ENCODE data around the gene DPYD.

The DPYD gene

DNA sequence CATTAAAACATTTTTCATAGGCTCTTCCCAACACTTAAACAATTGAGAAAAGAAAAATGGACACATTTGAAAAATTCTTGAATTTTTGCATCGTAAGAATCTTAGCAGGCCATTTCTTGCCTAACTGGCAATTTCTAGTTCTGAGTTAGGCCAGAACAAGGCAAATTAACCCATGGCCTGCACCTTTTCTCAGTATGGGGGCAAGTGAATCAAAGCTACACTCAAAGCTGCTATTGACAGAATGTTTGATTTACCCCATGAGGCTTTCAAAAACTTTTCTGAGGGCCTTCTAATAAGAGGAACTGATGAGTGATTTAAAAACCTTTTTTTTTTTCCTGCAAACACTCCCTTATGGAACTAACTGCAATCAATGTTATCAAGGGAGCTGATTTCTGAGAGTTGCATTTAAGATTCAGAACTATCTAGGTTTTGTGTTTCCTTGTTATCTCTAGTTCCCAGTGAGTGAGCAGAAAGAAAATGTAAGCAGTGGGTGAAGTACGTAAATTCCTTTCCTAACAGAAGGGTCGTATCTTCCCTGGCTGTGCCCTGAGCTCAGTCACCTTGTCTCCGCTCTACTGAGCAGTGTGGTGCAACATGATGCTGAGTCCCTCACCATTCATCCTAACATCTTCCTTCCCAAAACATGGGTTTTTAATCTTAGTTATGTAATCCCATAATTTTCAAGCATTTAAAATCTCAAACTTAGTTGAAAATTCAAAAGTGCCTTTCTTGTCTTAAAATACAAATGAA is 353.7 kb downstream of the DPYD start:
- H3K4me1 ChIP-seq (ENCODE audit: low read length), result no peaks in the 10 kb centered on the region
- DNase-seq, result no peak
- no peaks in the 10 kb centered on the region for H3K27me3 ChIP-seq (replicated peaks; ENCODE audit: insufficient read depth, low read length)
- no peak overlapping the region for H3K4me3 ChIP-seq (ENCODE audit: low read length)
- no peaks in the 10 kb centered on the region for H3K9me3 ChIP-seq (replicated peaks; ENCODE audit: insufficient read depth, low read length)
- H2AFZ ChIP-seq (ENCODE audit: low read length), result no peak overlapping the region
- no peak overlapping the region for H3K4me2 ChIP-seq (ENCODE audit: low read depth, low read length)
- no peak for TF ChIP-seq CTCF (IDR thresholded peaks at IDR 0.05; ENCODE audit: low read length)
- TF ChIP-seq EZH2phosphoT487 (IDR thresholded peaks at IDR 0.05; ENCODE audit: low read length), result no peak
- no peak for TF ChIP-seq EZH2 (optimal IDR thresholded peaks at IDR 0.05; ENCODE audit: low read depth, low read length)
- no peaks in the 10 kb centered on the region for H3K36me3 ChIP-seq (replicated peaks; ENCODE audit: insufficient read depth, low read length)
- H3K79me2 ChIP-seq (ENCODE audit: low read length), result no peaks in the 10 kb centered on the region
- H4K20me1 ChIP-seq (ENCODE audit: insufficient read depth, low read length), result no peaks in the 10 kb centered on the region
- no peak overlapping the region for H3K9ac ChIP-seq (ENCODE audit: low read length)
- H3F3A ChIP-seq (ENCODE audit: insufficient read depth, low read length), result no peaks in the 10 kb centered on the region
- no peak overlapping the region for H3K27ac ChIP-seq (ENCODE audit: low read length)
- H3K9me2 ChIP-seq (replicated peaks; ENCODE audit: insufficient read depth, low read length), result no peaks in the 10 kb centered on the region

DNA sequence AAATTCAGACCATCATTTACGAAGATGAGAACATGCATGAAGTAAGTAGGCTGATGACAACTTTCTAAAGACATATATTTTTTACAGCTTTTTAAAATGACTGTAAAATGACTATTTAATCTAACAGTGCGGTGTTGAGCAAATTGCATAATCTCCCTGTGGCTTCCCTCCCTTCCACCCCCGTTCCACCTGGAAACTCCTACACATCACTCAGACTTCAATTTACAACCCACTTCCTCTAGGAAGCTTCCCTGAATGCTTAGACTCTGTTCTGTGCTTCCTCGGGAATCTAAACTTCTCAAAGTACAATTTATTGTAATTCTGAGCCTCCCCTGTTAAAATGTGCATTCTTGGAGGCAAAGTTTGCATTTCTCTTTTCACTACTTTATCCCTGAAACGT is 354.9 kb downstream of the DPYD start:
- Histone ChIP-seq H3K27ac (ENCODE audit: low read length) (no peak overlapping the region), H3K27me3 (replicated peaks; ENCODE audit: insufficient read depth, low read length) (no peaks in the 10 kb centered on the region), H3K9me3 (replicated peaks; ENCODE audit: insufficient read depth, low read length) (no peaks in the 10 kb centered on the region), H3K4me1 (ENCODE audit: low read length) (no peaks in the 10 kb centered on the region), H3K79me2 (ENCODE audit: low read length) (no peaks in the 10 kb centered on the region), H3K4me3 (ENCODE audit: low read length) (no peak overlapping the region), H3K36me3 (replicated peaks; ENCODE audit: insufficient read depth, low read length) (no peaks in the 10 kb centered on the region), H3F3A (ENCODE audit: insufficient read depth, low read length) (no peaks in the 10 kb centered on the region), H3K9me2 (replicated peaks; ENCODE audit: insufficient read depth, low read length) (no peaks in the 10 kb centered on the region), H3K9ac (ENCODE audit: low read length) (no peak overlapping the region), H2AFZ (ENCODE audit: low read length) (no peak overlapping the region), H3K4me2 (ENCODE audit: low read depth, low read length) (no peak overlapping the region), H4K20me1 (ENCODE audit: insufficient read depth, low read length) (no peaks in the 10 kb centered on the region)
- DNase-seq, result no peak
- TF ChIP-seq EZH2phosphoT487 (IDR thresholded peaks at IDR 0.05; ENCODE audit: low read length), result no peak
- TF ChIP-seq EZH2 (optimal IDR thresholded peaks at IDR 0.05; ENCODE audit: low read depth, low read length), result no peak
- no peak for TF ChIP-seq CTCF (IDR thresholded peaks at IDR 0.05; ENCODE audit: low read length)

DNA sequence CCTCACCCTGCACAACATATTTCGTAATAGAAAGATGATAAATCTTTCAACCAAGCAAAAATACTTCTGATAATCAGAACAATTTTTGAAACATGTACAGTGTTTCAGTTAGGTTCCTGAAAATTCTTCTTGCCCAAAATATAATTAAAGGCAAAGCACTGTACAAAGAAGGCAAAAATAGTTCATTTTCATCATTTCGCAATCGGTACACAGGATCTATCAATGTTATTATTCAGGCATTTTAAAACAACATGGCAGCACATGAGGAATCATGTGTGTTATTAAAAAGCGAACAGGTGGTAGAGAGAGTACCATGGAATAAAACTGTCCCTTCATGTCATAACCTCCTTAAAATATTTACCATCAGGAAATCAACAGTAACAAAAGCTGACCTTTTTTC is 356.9 kb downstream of the DPYD start:
- no peaks in the 10 kb centered on the region for H3K27me3 ChIP-seq (replicated peaks; ENCODE audit: insufficient read depth, low read length)
- H3K36me3 ChIP-seq (replicated peaks; ENCODE audit: insufficient read depth, low read length), result no peaks in the 10 kb centered on the region
- H3K27ac ChIP-seq (ENCODE audit: low read length), result no peak overlapping the region
- H3K9ac ChIP-seq (ENCODE audit: low read length), result no peak overlapping the region
- H3K4me1 ChIP-seq (ENCODE audit: low read length), result no peaks in the 10 kb centered on the region
- no peak for TF ChIP-seq EZH2 (optimal IDR thresholded peaks at IDR 0.05; ENCODE audit: low read depth, low read length)
- no peak for TF ChIP-seq EZH2phosphoT487 (IDR thresholded peaks at IDR 0.05; ENCODE audit: low read length)
- no peak for TF ChIP-seq CTCF (IDR thresholded peaks at IDR 0.05; ENCODE audit: low read length)
- H3K4me3 ChIP-seq (ENCODE audit: low read length), result no peak overlapping the region
- no peaks in the 10 kb centered on the region for H4K20me1 ChIP-seq (ENCODE audit: insufficient read depth, low read length)
- H3K9me2 ChIP-seq (replicated peaks; ENCODE audit: insufficient read depth, low read length), result no peaks in the 10 kb centered on the region
- H3K4me2 ChIP-seq (ENCODE audit: low read depth, low read length), result no peak overlapping the region
- no peak overlapping the region for H2AFZ ChIP-seq (ENCODE audit: low read length)
- H3K79me2 ChIP-seq (ENCODE audit: low read length), result no peaks in the 10 kb centered on the region
- no peaks in the 10 kb centered on the region for H3K9me3 ChIP-seq (replicated peaks; ENCODE audit: insufficient read depth, low read length)
- H3F3A ChIP-seq (ENCODE audit: insufficient read depth, low read length), result no peaks in the 10 kb centered on the region
- DNase-seq, result no peak
